Fibroblast of lung (primary cell): ENCODE results near the gene BFSP2. TPM values are rescaled to one million over a fixed set of nuclear protein-coding genes. Genes with fewer than 3 reads are reported as not detected.

ENCODE experiments used
- DNase-seq, 2 donors: peaks; one replicate each; pipeline versions ENCODE4 v3.0.0 to v3.0.0-alpha.2; 2010; ENCODE audit warnings: low read depth in 2 of 2
- H2AFZ ChIP-seq: 2 replicates; pipeline ENCODE4 v1.5.1; 2012; ENCODE audit warnings: low read length, control low read depth, inconsistent platforms
- H3K27ac ChIP-seq: 2 replicates; pipeline ENCODE4 v1.5.1; 2011; ENCODE audit warnings: low read length, control low read depth; ENCODE audit not compliant: insufficient read depth
- H3K27me3 ChIP-seq: 2 replicates; pipeline ENCODE4 v1.5.1; 2011; ENCODE audit warnings: mild to moderate bottlenecking, low read length; ENCODE audit not compliant: control insufficient read depth, insufficient read depth
- H3K36me3 ChIP-seq: 2 replicates; pipeline ENCODE4 v1.5.1; 2011; ENCODE audit warnings: low read length; ENCODE audit not compliant: control insufficient read depth, insufficient read depth
- H3K4me1 ChIP-seq: 2 replicates; pipeline ENCODE4 v1.5.1; 2011; ENCODE audit warnings: low read length; ENCODE audit not compliant: control insufficient read depth, insufficient read depth; ENCODE audit errors: extremely low read depth
- H3K4me2 ChIP-seq: 2 replicates; pipeline ENCODE4 v1.5.1; 2011; ENCODE audit warnings: low read length, control low read depth; ENCODE audit not compliant: insufficient read depth; ENCODE audit errors: extremely low read depth
- H3K4me3 ChIP-seq, 4 experiments: fragments of 200-600 bp in 1 of 4; sonication (generic) in 1 of 4; replicated peaks in 1 of 4; 2 replicates each; pipeline ENCODE4 v1.5.1; 2011 to 2016; ENCODE audit warnings: low read length in 4 of 4, low read depth in 3 of 4, mild to moderate bottlenecking in 3 of 4, control low read depth in 2 of 4, inconsistent platforms in 1 of 4, mixed read lengths in 1 of 4; ENCODE audit not compliant: insufficient read depth in 1 of 4; ENCODE audit errors: control extremely low read depth in 1 of 4
- H3K79me2 ChIP-seq: 2 replicates; pipeline ENCODE4 v1.5.1; 2012; ENCODE audit warnings: mild to moderate bottlenecking, low read length, inconsistent platforms; ENCODE audit not compliant: control insufficient read depth, insufficient read depth
- H3K9ac ChIP-seq: 2 replicates; pipeline ENCODE4 v1.5.1; 2011; ENCODE audit warnings: mild to moderate bottlenecking, low read length, control low read depth; ENCODE audit not compliant: insufficient read depth
- H3K9me3 ChIP-seq: 2 replicates; pipeline ENCODE4 v1.5.1; 2012; ENCODE audit warnings: low read depth, low read length; ENCODE audit not compliant: control insufficient read depth, insufficient read depth
- H4K20me1 ChIP-seq: 2 replicates; pipeline ENCODE4 v1.5.1; 2011; ENCODE audit warnings: low read length; ENCODE audit not compliant: control insufficient read depth, insufficient read depth; ENCODE audit errors: extremely low read depth
- EZH2 ChIP-seq: IDR thresholded peaks from 2 replicates; pipeline ENCODE4 v1.5.1; 2012; ENCODE audit warnings: low read length, control low read depth, mild to moderate bottlenecking; ENCODE audit errors: missing control alignments
- polyA plus RNA-seq, 2 donors: library from polyadenylated mRNA; depleted of rRNA in 1 of 2; stranded (reverse) in 1 of 2; unstranded in 1 of 2; fragments of >200 nt; gene quantifications; 2 replicates each; pipeline ENCODE4 v1.2.1, GENCODE V29; 2011 to 2012; ENCODE audit warnings: missing spikeins in 1 of 2
- total RNA-seq: library from RNA; depleted of rRNA; stranded (reverse); fragments of >200 nt; gene quantifications from 2 replicates; pipeline ENCODE4 v1.2.1, GENCODE V29; 2014
- TF ChIP-seq, protein P1 (sequence below), 2 donors: IDR thresholded peaks in 1 of 2; conservative IDR thresholded peaks in 1 of 2; 1 replicate in 1 of 2; 2 replicates in 1 of 2; pipeline ENCODE4 v1.5.1; 2011 to 2012; ENCODE audit warnings: low read length in 2 of 2, control low read depth in 1 of 2, inconsistent platforms in 1 of 2, low read depth in 1 of 2, mild to moderate bottlenecking in 1 of 2

BFSP2 gene
- total and polyA plus RNA-seq, 2 donors (not counting 1 experiment from before 2014, with no cell fraction given) = not detected

DNA sequence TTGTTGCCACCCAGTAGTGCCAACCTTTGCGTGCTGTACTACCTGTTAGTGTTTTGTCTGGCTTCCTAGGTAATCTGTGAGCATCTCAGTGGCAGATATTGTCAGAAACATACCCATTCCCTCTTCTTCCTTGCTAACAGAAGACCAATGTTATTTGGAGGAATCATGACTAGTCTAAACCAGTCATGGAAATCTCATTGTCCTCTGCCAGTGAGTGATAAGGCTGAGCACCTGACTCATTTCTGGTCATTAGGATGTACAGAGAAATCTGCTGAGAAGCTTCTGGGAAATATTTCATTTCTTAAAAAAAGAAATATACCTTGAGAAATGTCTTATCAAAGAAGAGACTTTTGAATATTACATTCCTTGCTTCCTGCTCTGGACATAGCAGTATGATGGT is 103.6 kb downstream of the BFSP2 start:
- Histone ChIP-seq H4K20me1 (no peaks in the 10 kb centered on the region), H3K4me1 (no peaks in the 10 kb centered on the region), H3K79me2 (no peaks in the 10 kb centered on the region), H3K9me3 (no peaks in the 10 kb centered on the region), H2AFZ (no peak overlapping the region), H3K36me3 (no peaks in the 10 kb centered on the region), H3K27ac (no peak overlapping the region), H3K4me2 (no peak overlapping the region), H3K27me3 (peaks cover 2% of the 10 kb centered on the region), H3K9ac (no peak overlapping the region), H3K4me3 (no peak overlapping the region)
- no peak for DNase-seq
- no peak for TF ChIP-seq EZH2
- TF ChIP-seq, protein P1, sequence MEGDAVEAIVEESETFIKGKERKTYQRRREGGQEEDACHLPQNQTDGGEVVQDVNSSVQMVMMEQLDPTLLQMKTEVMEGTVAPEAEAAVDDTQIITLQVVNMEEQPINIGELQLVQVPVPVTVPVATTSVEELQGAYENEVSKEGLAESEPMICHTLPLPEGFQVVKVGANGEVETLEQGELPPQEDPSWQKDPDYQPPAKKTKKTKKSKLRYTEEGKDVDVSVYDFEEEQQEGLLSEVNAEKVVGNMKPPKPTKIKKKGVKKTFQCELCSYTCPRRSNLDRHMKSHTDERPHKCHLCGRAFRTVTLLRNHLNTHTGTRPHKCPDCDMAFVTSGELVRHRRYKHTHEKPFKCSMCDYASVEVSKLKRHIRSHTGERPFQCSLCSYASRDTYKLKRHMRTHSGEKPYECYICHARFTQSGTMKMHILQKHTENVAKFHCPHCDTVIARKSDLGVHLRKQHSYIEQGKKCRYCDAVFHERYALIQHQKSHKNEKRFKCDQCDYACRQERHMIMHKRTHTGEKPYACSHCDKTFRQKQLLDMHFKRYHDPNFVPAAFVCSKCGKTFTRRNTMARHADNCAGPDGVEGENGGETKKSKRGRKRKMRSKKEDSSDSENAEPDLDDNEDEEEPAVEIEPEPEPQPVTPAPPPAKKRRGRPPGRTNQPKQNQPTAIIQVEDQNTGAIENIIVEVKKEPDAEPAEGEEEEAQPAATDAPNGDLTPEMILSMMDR (conservative IDR thresholded peaks at IDR 0.05 in 1 of 2, IDR thresholded peaks at IDR 0.05 in 1 of 2; ENCODE audit: low read depth in 1 of 2, low read length in 2 of 2) = no peak

DNA sequence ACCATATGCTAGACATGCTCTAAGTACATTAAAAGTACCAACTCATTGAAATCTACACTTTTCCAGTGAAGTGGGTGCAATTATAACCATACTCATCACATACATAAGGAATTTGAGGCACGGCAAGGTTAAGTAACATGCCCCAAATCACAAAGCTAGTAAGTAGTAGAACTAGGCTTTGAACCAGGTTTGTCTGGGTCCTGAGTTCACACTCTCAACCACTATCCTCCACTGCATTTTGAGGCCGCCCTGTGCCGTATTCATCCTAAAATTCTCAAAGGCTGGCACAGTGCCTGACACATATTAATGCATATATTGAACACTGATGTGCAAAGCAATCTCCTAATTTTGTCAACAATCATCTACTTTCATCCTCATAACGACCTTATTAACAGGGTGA is 104.9 kb downstream of the BFSP2 start:
- Histone ChIP-seq H2AFZ (no peak overlapping the region), H3K9ac (no peak overlapping the region), H3K27ac (no peak overlapping the region), H3K4me3 (no peak overlapping the region), H4K20me1 (no peaks in the 10 kb centered on the region), H3K9me3 (no peaks in the 10 kb centered on the region), H3K27me3 (peaks cover 2% of the 10 kb centered on the region), H3K4me1 (no peaks in the 10 kb centered on the region), H3K4me2 (no peak overlapping the region), H3K36me3 (no peaks in the 10 kb centered on the region), H3K79me2 (no peaks in the 10 kb centered on the region)
- no peak for TF ChIP-seq EZH2
- TF ChIP-seq, protein P1 (conservative IDR thresholded peaks at IDR 0.05 in 1 of 2, IDR thresholded peaks at IDR 0.05 in 1 of 2; ENCODE audit: low read depth in 1 of 2, low read length in 2 of 2) = no peak
- no peak for DNase-seq

DNA sequence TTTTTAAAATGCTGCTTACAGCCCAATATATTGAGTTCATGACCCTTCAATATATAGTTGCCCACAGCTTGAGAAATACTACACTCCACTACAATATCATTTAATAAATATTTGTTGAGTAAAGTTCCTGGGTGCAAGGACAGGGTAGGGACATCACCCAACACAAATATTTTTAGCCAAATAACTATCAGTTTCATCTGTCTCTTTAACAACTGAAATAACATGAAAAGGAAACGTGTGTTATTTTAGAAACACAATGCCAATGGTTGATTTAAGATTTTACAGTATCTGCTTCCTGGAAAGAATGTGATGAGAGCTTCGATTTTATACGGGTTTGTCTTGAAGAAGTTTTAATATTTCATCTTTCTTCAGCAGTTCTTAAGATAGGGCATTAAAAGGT is 106.0 kb downstream of the BFSP2 start:
- Histone ChIP-seq H3K27ac (no peak overlapping the region), H3K27me3 (peaks cover 2% of the 10 kb centered on the region), H4K20me1 (no peaks in the 10 kb centered on the region), H3K79me2 (no peaks in the 10 kb centered on the region), H3K4me3 (no peak overlapping the region), H2AFZ (no peak overlapping the region), H3K36me3 (no peaks in the 10 kb centered on the region), H3K9me3 (no peaks in the 10 kb centered on the region), H3K4me1 (no peaks in the 10 kb centered on the region), H3K4me2 (no peak overlapping the region), H3K9ac (no peak overlapping the region)
- TF ChIP-seq, protein P1 (conservative IDR thresholded peaks at IDR 0.05 in 1 of 2, IDR thresholded peaks at IDR 0.05 in 1 of 2; ENCODE audit: low read depth in 1 of 2, low read length in 2 of 2) = no peak
- no peak for TF ChIP-seq EZH2
- DNase-seq = no peak
